Heart right ventricle (tissue), 16 donors: ENCODE data around the gene PATJ. TPM values are rescaled to one million over a fixed set of nuclear protein-coding genes. Genes with fewer than 3 reads are reported as not detected.

ENCODE experiments used
- ATAC-seq, 8 donors: fragments of 200-7000 bp; cut with Tn5 transposase; one replicate each; pipeline ENCODE4 v1.9.1; 2020; ENCODE audit warnings: mild to moderate bottlenecking in 8 of 8, moderate library complexity in 8 of 8, moderate number of reproducible peaks in 1 of 8
- DNase-seq, 2 donors: peaks; one replicate each; pipeline ENCODE4 v3.0.0-alpha.2; 2020
- H3K27ac ChIP-seq, 10 donors: fragments of 200-600 bp; sonication (generic) in 2 of 10; one replicate each; pipeline versions ENCODE4 v1.5.0 to v1.8.0; 2020 to 2022; ENCODE audit warnings: mild to moderate bottlenecking in 3 of 10
- H3K27me3 ChIP-seq, 7 donors: fragments of 200-600 bp; one replicate each; pipeline ENCODE4 v1.8.0; 2021 to 2022; ENCODE audit warnings: mild to moderate bottlenecking in 2 of 7
- H3K36me3 ChIP-seq, 9 donors: fragments of 200-600 bp; sonication (generic) in 1 of 9; one replicate each; pipeline versions ENCODE4 v1.5.0 to v1.8.0; 2020 to 2022; ENCODE audit warnings: mild to moderate bottlenecking in 2 of 9
- H3K4me1 ChIP-seq, 9 donors: fragments of 200-600 bp; sonication (generic) in 1 of 9; one replicate each; pipeline versions ENCODE4 v1.5.0 to v1.8.0; 2020 to 2022; ENCODE audit warnings: mild to moderate bottlenecking in 4 of 9
- H3K4me3 ChIP-seq, 10 donors: fragments of 200-600 bp; sonication (generic) in 2 of 10; one replicate each; pipeline versions ENCODE4 v1.5.0 to v1.8.0; 2020 to 2022; ENCODE audit warnings: mild to moderate bottlenecking in 7 of 10, moderate library complexity in 2 of 10
- H3K9me3 ChIP-seq, 11 donors: fragments of 200-600 bp in 10 of 11; sonication (generic) in 2 of 11; one replicate each; pipeline versions ENCODE4 v1.5.0 to v1.8.0; 2013 to 2022; ENCODE audit warnings: mild to moderate bottlenecking in 2 of 11, control low read depth in 1 of 11, moderate library complexity in 1 of 11
- CTCF ChIP-seq, 9 donors: fragments of 200-600 bp; sonication (generic) in 2 of 9; IDR thresholded peaks; one replicate each; pipeline versions ENCODE4 v1.5.0 to v1.8.0; 2021 to 2022; ENCODE audit warnings: antibody characterized with exemption in 9 of 9, mild to moderate bottlenecking in 5 of 9, moderate library complexity in 1 of 9
- WGBS, 2 donors: extraction: QIAGEN DNeasy Blood & Tissue Kit; methylation state at CpG; one replicate each; pipeline ENCODE4 v1.1.7; 2013; ENCODE audit warnings: inconsistent platforms in 1 of 2; 5-methylcytosine and 5-hydroxymethylcytosine counted together
- intact Hi-C, 10 donors: fragments of 100-400 bp; cut with DNase I; formaldehyde crosslinking; loops; one replicate each; pipeline versions ENCODE4 v1.11.1 to v1.14.2; 2022
- polyA plus RNA-seq, 2 donors: library from polyadenylated mRNA; stranded (reverse); fragments of 200-250 nt; gene quantifications; one replicate each; pipeline ENCODE4 v1.2.3, GENCODE V29; 2013
- total RNA-seq, 10 donors: library from RNA; stranded (reverse); fragmentation: NEBNext Ultra II Directional in 3 of 10; extraction: Animal tissue kit (Norgen Biotek cat#: 25700) in 3 of 10; gene quantifications; one replicate each; pipeline versions ENCODE4 v1.2.1 to v1.2.4, GENCODE V29; 2021 to 2023
- donor health status: Arrhythmogenic right ventricular cardiomyopathy.
- donor health status: ischemic (EF 13 %, LVEDD 7.1; RV severe dilation, severe dysfunction).
- donor health status: healthy with polysubstance abuse.
- donor health status: DM: no; HTN: yes; CAD: no.
- donor health status: DM: no; HTN: no; CAD: no.
- donor health status: ischemic (EF 25% LVEDD 6.9; RV normal size, moderate dysfunction).
- donor health status: ischemic (EF 25% LVEDD 5.7; RV mildly dilated, moderate dysfunction).
- donor health status: healthy.
- donor health status: DM: yes; HTN: yes; CAD: no.
- donor health status: Ischemic cardiomyopathy.
- donor health status: ischemic (EF 35%, LVEDD 5.7; RV mildly dilated, moderate dysfunction).
- donor health status: nonischemic (EF 11% LVEDD 7.7; RV severe dilation, severe dysfunction).
- donor health status: DM: yes; HTN: yes; CAD: no.
- donor health status: PGD.
- donor health status: ischemic (EF 29% LVEDD 5.4; RV normal size, mild dysfunction).
- donor health status: nonischemic (EF 23%, LVEDD 6.1; RV moderate dilation, normal function).

Gene PATJ
- total and polyA plus RNA-seq, 12 donors, result 3.7 to 213 (median 119) TPM

- 86 to 87% methylated on average over 3 of the region's 3 CpGs for WGBS, 2 donors
- H3K9me3 ChIP-seq, result no peaks in the 10 kb centered on the region
- H3K4me3 ChIP-seq, result no peak overlapping the region
- intact Hi-C loops, result no loop called here
- no peak overlapping the region for H3K27ac ChIP-seq
- no peaks in the 10 kb centered on the region for H3K27me3 ChIP-seq
- ATAC-seq (no peak), DNase-seq (no peak)
- no peaks in the 10 kb centered on the region for H3K4me1 ChIP-seq
- TF ChIP-seq CTCF (IDR thresholded peaks at IDR 0.05), result no peak
- peaks cover 0 to 6% (median 0%) of the 10 kb centered on the region in 9 donors for H3K36me3 ChIP-seq
These were observed 184.3 kb downstream of the PATJ start for GRCh38 chr1:61926597-61926996.

GRCh38 chr1:61930116-61930645 lies 187.9 kb downstream of the PATJ start:
- Histone ChIP-seq H3K4me3 (no peak overlapping the region), H3K4me1 (no peaks in the 10 kb centered on the region), H3K27me3 (no peaks in the 10 kb centered on the region), H3K36me3 (peaks cover 0 to 6% (median 0%) of the 10 kb centered on the region in 9 donors), H3K9me3 (no peaks in the 10 kb centered on the region), H3K27ac (no peak overlapping the region)
- intact Hi-C loops, result no loop called here
- DNase-seq, result no peak
- TF ChIP-seq CTCF (IDR thresholded peaks at IDR 0.05), result no peak
- no peak for ATAC-seq
- 89 to 93% methylated on average over 5 of the region's 5 CpGs for WGBS, 2 donors

- ATAC-seq (no peak), DNase-seq (no peak)
- 97 to 98% methylated on average over 3 of the region's 3 CpGs for WGBS, 2 donors
- intact Hi-C loops, result no loop called here
- H3K9me3 ChIP-seq, result no peaks in the 10 kb centered on the region
- H3K4me1 ChIP-seq, result no peaks in the 10 kb centered on the region
- TF ChIP-seq CTCF (IDR thresholded peaks at IDR 0.05), result no peak
- peaks cover 0 to 6% (median 0%) of the 10 kb centered on the region in 9 donors for H3K36me3 ChIP-seq
- H3K27me3 ChIP-seq, result no peaks in the 10 kb centered on the region
- no peak overlapping the region for H3K27ac ChIP-seq
- no peak overlapping the region for H3K4me3 ChIP-seq
These were observed 189.5 kb downstream of the PATJ start for GRCh38 chr1:61931587-61932279.

GRCh38 chr1:61935516-61935915 lies 193.2 kb downstream of the PATJ start:
- TF ChIP-seq CTCF (IDR thresholded peaks at IDR 0.05), result no peak
- Histone ChIP-seq H3K36me3 (no peaks in the 10 kb centered on the region), H3K4me3 (no peak overlapping the region), H3K9me3 (no peaks in the 10 kb centered on the region), H3K27ac (no peak overlapping the region), H3K4me1 (no peaks in the 10 kb centered on the region), H3K27me3 (no peaks in the 10 kb centered on the region)
- ATAC-seq (no peak), DNase-seq (no peak)
- 95 to 100% methylated on average over 3 of the region's 3 CpGs for WGBS, 2 donors
- intact Hi-C loops, result no loop called here
